Gastrocnemius medialis (tissue), 4 donors: ENCODE results near the gene SERTAD1. TPM values are rescaled to one million over a fixed set of nuclear protein-coding genes. Genes with fewer than 3 reads are reported as not detected.

Experiments used
- ATAC-seq, 2 donors: fragments of 150-250 bp; one replicate each; pipeline ENCODE4 v1.9.1; 2016
- DNase-seq, 2 donors: peaks; one replicate each; pipeline ENCODE4 v3.0.0-alpha.2; 2019
- H3K27ac ChIP-seq, 4 donors: fragments of 200-600 bp; sonication (generic); 1 replicate in 1 of 4; 2 replicates in 3 of 4; pipeline ENCODE4 v1.5.1; 2016 to 2018; ENCODE audit warnings: mild to moderate bottlenecking in 2 of 4, moderate library complexity in 1 of 4
- H3K27me3 ChIP-seq, 3 donors: fragments of 200-600 bp; sonication (generic) in 2 of 3; 1 replicate in 1 of 3; 2 replicates in 2 of 3; pipeline versions ENCODE4 v1.5.1 to v1.6.0; 2016 to 2019; ENCODE audit warnings: mild to moderate bottlenecking in 1 of 3, moderate library complexity in 1 of 3
- H3K36me3 ChIP-seq, 2 donors: fragments of 200-600 bp; sonication (generic) in 1 of 2; one replicate each; pipeline ENCODE4 v1.5.1; 2017 to 2018
- H3K4me1 ChIP-seq, 2 donors: fragments of 200-600 bp; sonication (generic) in 1 of 2; one replicate each; pipeline ENCODE4 v1.5.1; 2016 to 2017; ENCODE audit warnings: mild to moderate bottlenecking in 2 of 2
- H3K4me3 ChIP-seq, 4 donors: fragments of 200-600 bp; sonication (generic) in 3 of 4; 1 replicate in 1 of 4; 2 replicates in 3 of 4; pipeline ENCODE4 v1.5.1; 2016 to 2019; ENCODE audit warnings: mild to moderate bottlenecking in 2 of 4
- H3K9me3 ChIP-seq, 3 donors: fragments of 200-600 bp; sonication (generic) in 2 of 3; 1 replicate in 1 of 3; 2 replicates in 2 of 3; pipeline ENCODE4 v1.5.1; 2016 to 2019
- POLR2A ChIP-seq, 2 donors: fragments of 450-650 bp; IDR thresholded peaks; one replicate each; pipeline ENCODE4 v1.6.1; 2017; ENCODE audit warnings: antibody characterized with exemption in 2 of 2, mild to moderate bottlenecking in 2 of 2, moderate library complexity in 2 of 2
- in situ Hi-C, 4 donors: fragments of 200-750 bp; cut with MboI; loops; one replicate each; pipeline versions ENCODE4 v1.15.0 to v1.8.0; 2017; ENCODE audit warnings: low sequenced_read_pairs in 4 of 4
- intact Hi-C: fragments of 100-400 bp; cut with DNase I; formaldehyde crosslinking; loops from one replicate; pipeline ENCODE4 v1.15.1; 2023; ENCODE audit warnings: low total_unique reads
- total RNA-seq, 4 donors: library from RNA; depleted of rRNA; stranded (reverse); fragments of >200 nt; gene quantifications; one replicate each; pipeline versions ENCODE4 v1.1.0 to v1.2.3, GENCODE V29; 2016
- TF ChIP-seq, protein P1 (sequence below), 5 experiments: fragments of 450-650 bp in 3 of 5; fragments of 200-600 bp in 2 of 5; sonication (generic) in 2 of 5; IDR thresholded peaks in 4 of 5; conservative IDR thresholded peaks in 1 of 5; 1 replicate in 4 of 5; 2 replicates in 1 of 5; pipeline ENCODE4 v1.5.1; 2016 to 2019; ENCODE audit warnings: antibody characterized with exemption in 5 of 5, mild to moderate bottlenecking in 3 of 5, moderate library complexity in 3 of 5

The SERTAD1 gene
- total RNA-seq, 4 donors from 2014 or later, result 15.3 to 18.3 (median 16.0) TPM

DNA sequence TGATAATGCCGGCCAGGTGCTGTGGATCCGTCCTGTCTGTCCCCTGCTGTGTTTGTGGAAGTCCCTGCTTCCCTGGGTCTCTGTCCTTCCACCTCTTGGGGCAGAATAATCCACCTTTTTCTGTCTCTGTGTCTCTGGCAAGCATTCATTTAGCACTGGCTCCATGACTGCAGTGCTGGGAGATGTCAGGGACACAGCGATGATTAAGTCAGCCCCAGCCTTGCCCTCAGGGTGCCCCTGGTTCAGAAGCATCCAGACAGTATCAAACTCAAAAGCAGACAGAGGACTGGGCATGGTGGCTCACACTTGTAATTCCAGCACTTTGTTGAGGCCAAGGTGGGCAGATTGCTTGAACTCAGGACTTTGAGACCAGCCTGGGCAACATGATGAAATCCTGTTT, 37.3 kb downstream of the SERTAD1 start:
- in situ Hi-C loops, result loop anchor here in 1 of 4 donors (25.0 kb wide), 1 partner anchor 1374 kb away; the partner anchor contains the start of gene CEACAM6
- Histone ChIP-seq H3K9me3 (no peaks in the 10 kb centered on the region), H3K27ac (no peak overlapping the region), H3K4me1 (no peaks in the 10 kb centered on the region), H3K36me3 (no peaks in the 10 kb centered on the region), H3K4me3 (no peak overlapping the region), H3K27me3 (no peaks in the 10 kb centered on the region)
- intact Hi-C loops, result no loop called here
- ATAC-seq (no peak), DNase-seq (no peak)
- TF ChIP-seq, protein P1, sequence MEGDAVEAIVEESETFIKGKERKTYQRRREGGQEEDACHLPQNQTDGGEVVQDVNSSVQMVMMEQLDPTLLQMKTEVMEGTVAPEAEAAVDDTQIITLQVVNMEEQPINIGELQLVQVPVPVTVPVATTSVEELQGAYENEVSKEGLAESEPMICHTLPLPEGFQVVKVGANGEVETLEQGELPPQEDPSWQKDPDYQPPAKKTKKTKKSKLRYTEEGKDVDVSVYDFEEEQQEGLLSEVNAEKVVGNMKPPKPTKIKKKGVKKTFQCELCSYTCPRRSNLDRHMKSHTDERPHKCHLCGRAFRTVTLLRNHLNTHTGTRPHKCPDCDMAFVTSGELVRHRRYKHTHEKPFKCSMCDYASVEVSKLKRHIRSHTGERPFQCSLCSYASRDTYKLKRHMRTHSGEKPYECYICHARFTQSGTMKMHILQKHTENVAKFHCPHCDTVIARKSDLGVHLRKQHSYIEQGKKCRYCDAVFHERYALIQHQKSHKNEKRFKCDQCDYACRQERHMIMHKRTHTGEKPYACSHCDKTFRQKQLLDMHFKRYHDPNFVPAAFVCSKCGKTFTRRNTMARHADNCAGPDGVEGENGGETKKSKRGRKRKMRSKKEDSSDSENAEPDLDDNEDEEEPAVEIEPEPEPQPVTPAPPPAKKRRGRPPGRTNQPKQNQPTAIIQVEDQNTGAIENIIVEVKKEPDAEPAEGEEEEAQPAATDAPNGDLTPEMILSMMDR (IDR thresholded peaks at IDR 0.05 in 4 of 5, conservative IDR thresholded peaks at IDR 0.05 in 1 of 5), result no peak
- TF ChIP-seq POLR2A (IDR thresholded peaks at IDR 0.05), result no peak

DNA sequence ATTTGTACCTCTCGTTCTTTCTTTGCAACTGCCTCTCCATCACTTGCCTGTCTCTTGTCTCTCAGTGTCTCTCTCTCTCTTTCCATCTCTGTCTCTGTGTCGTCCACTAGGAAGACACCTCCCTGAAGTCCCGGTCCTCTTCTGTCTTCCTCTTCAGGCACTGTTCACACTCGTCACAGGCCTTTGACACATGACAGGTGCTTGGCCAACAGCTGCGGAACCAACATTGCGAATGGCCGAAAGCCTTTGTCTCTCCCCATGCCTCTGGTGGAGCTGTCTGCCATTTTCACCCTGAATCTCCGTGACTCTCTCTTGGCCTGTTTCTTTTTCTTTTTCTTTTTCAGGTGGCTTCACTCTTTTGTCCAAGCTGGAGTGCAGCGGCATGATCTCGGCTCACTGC, 38.6 kb downstream of the SERTAD1 start:
- intact Hi-C loops (no loop called here), in situ Hi-C loops (loop anchor here in 1 of 4 donors (25.0 kb wide), 1 partner anchor 1375 kb away; the partner anchor contains the start of gene CEACAM6)
- Histone ChIP-seq H3K4me1 (no peaks in the 10 kb centered on the region), H3K9me3 (no peaks in the 10 kb centered on the region), H3K27ac (no peak overlapping the region), H3K27me3 (no peaks in the 10 kb centered on the region), H3K36me3 (no peaks in the 10 kb centered on the region), H3K4me3 (no peak overlapping the region)
- TF ChIP-seq POLR2A (IDR thresholded peaks at IDR 0.05), result no peak
- TF ChIP-seq, protein P1 (IDR thresholded peaks at IDR 0.05 in 4 of 5, conservative IDR thresholded peaks at IDR 0.05 in 1 of 5), result no peak
- no peak for DNase-seq
- no peak for ATAC-seq

DNA sequence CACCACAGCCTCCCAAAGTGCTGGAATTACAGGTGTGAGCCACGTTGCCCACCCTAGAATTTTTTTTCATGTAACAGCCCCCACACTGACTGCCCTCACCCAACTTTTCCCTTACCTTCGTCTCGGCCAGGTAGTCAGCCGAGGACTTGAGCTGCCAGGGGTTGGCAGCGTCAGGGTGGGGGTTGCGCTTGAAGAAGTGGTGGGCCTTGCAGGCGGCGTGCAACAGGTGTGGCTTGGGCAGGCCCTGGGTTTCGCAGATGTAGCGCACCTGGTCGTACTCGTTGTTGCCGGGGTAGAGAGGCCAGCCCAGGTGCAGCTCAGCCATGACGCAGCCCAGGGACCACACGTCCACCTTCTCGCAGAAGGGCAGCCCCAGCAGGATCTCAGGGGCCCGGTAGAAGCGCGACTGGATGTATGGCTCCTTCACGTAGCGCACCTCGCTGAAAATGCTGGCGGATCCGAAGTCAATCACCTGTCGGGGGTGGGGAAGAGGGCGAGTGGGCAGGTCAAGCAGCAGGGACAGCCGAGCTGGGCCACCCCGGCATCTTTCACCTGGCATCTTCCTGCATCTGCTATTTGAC, 42.0 kb downstream of the SERTAD1 start:
- no peaks in the 10 kb centered on the region for H3K9me3 ChIP-seq
- no peak overlapping the region for H3K4me3 ChIP-seq
- in situ Hi-C loops (loop anchor here in 1 of 4 donors (25.0 kb wide), 1 partner anchor 1379 kb away; the partner anchor contains the start of gene CEACAM6), intact Hi-C loops (no loop called here)
- H3K4me1 ChIP-seq, result no peaks in the 10 kb centered on the region
- H3K27ac ChIP-seq, result no peak overlapping the region
- TF ChIP-seq, protein P1 (IDR thresholded peaks at IDR 0.05 in 4 of 5, conservative IDR thresholded peaks at IDR 0.05 in 1 of 5), result no peak
- TF ChIP-seq POLR2A (IDR thresholded peaks at IDR 0.05), result no peak
- peaks cover 0 to 5% of the 10 kb centered on the region in 2 donors for H3K36me3 ChIP-seq
- H3K27me3 ChIP-seq, result no peaks in the 10 kb centered on the region
- ATAC-seq (no peak), DNase-seq (no peak)

- no peaks in the 10 kb centered on the region for H3K9me3 ChIP-seq
- ATAC-seq (no peak), DNase-seq (no peak)
- in situ Hi-C loops, result loop anchor here in 1 of 4 donors (25.0 kb wide), 1 partner anchor 1381 kb away; the partner anchor contains the start of gene CEACAM6
- intact Hi-C loops, result no loop called here
- no peaks in the 10 kb centered on the region for H3K4me1 ChIP-seq
- H3K36me3 ChIP-seq, result peaks cover 0 to 23% of the 10 kb centered on the region in 2 donors
- H3K27me3 ChIP-seq, result no peaks in the 10 kb centered on the region
- TF ChIP-seq, protein P1 (IDR thresholded peaks at IDR 0.05 in 4 of 5, conservative IDR thresholded peaks at IDR 0.05 in 1 of 5), result no peak
- TF ChIP-seq POLR2A (IDR thresholded peaks at IDR 0.05), result no peak
- no peak overlapping the region for H3K4me3 ChIP-seq
- no peak overlapping the region for H3K27ac ChIP-seq
These were observed 44.5 kb downstream of the SERTAD1 start for GRCh38 chr19:40381321-40381720.
